HFF-Myc (cell line): ENCODE measurements around the gene DHRSX.

Experiments
- DNase-seq: peaks from one replicate; pipeline ENCODE4 v3.0.0-alpha.2; 2011; ENCODE audit warnings: low read depth; ENCODE audit errors: extremely low read depth
- H3K4me3 ChIP-seq: replicated peaks from 2 replicates; pipeline ENCODE4 v1.5.1; 2011; ENCODE audit warnings: low read depth, mild to moderate bottlenecking, control low read depth, low read length
- TF ChIP-seq, protein P1 (sequence below): IDR thresholded peaks from 2 replicates; pipeline ENCODE4 v1.5.1; 2012; ENCODE audit warnings: mild to moderate bottlenecking, low read depth, low read length, control low read depth; ENCODE audit errors: missing control alignments

The DHRSX gene

DNA sequence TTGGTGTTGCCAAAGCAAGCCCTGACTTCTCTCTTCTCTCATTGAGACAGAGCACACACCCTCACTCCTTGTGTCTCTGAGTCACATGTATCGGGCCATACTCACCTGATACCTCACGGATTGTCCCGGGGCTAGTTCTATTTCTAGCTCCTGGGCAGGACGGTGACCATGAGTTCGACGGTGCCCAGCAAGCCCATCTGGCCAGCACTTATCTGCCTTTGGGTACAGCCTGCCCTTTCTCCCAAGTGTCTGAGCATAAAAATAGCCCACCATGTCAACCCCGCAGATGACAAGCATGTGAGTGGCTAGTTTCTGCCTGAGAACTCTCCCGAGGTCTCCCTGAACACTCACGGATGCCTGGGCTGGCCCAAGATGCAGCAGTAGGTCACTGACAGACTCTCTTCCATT, 158.5 kb downstream of the DHRSX start:
- H3K4me3 ChIP-seq: no peak overlapping the region
- DNase-seq: no peak
- TF ChIP-seq, protein P1, sequence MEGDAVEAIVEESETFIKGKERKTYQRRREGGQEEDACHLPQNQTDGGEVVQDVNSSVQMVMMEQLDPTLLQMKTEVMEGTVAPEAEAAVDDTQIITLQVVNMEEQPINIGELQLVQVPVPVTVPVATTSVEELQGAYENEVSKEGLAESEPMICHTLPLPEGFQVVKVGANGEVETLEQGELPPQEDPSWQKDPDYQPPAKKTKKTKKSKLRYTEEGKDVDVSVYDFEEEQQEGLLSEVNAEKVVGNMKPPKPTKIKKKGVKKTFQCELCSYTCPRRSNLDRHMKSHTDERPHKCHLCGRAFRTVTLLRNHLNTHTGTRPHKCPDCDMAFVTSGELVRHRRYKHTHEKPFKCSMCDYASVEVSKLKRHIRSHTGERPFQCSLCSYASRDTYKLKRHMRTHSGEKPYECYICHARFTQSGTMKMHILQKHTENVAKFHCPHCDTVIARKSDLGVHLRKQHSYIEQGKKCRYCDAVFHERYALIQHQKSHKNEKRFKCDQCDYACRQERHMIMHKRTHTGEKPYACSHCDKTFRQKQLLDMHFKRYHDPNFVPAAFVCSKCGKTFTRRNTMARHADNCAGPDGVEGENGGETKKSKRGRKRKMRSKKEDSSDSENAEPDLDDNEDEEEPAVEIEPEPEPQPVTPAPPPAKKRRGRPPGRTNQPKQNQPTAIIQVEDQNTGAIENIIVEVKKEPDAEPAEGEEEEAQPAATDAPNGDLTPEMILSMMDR: no peak

DNA sequence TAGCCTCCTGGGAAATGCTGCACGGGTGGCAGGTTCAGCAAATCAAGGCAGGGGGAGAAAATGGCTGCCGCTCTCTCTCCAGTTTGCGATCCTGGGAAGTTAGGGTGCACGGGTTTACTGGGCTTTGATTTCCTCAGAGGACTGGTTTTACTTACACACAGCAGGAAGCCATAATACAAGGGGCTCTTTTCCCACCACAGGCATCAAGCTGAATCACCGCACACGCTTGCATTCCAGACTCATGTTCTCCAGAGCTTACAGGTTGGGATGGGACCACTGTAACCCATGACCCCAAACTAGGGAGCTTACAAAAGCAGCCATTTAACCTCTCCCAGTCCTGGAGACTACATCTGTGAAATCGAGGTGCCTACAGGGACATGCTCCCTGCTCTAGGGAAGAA, 159.8 kb downstream of the DHRSX start:
- no peak overlapping the region for H3K4me3 ChIP-seq
- TF ChIP-seq, protein P1: no peak
- no peak for DNase-seq

DNA sequence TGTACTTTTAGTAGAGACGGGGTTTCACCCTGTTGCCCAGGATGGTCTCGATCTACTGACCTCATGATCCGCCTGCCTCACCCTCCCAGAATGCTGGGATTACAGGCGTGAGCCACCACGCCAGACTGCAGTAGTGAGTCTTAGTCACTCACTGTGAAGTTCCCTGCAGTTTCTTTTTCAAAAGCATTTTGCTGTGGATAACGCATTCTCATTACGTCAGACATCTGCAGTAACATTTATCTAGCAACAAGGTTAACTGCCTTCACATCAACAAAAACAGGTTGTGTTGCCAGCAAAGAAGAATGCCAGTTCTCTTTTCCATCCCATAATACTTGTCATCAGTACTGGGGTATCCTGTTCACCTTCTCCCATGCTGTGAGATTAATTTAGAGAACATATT, 164.6 kb downstream of the DHRSX start:
- H3K4me3 ChIP-seq: no peak overlapping the region
- no peak for DNase-seq
- TF ChIP-seq, protein P1: no peak

DNA sequence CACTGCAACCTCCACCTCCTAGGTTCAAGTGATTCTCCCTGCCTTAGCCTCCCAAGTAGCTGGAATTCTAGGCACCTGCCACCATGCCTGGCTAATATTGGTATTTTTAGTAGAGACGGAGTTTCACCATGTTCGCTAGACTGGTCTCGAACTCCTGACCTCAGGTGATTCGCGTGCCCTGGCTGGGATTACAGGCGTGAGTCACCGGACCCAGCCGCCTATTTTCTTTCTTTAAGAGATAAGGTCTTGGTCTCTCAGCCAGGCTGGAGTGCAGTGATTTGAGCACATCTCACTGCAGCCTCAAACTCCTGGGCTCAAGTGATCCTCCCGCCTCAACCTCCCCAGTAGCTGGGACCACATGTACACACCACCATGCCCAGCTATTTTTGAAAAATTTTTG, 166.5 kb downstream of the DHRSX start:
- TF ChIP-seq, protein P1: no peak
- no peak overlapping the region for H3K4me3 ChIP-seq
- no peak for DNase-seq

DNA sequence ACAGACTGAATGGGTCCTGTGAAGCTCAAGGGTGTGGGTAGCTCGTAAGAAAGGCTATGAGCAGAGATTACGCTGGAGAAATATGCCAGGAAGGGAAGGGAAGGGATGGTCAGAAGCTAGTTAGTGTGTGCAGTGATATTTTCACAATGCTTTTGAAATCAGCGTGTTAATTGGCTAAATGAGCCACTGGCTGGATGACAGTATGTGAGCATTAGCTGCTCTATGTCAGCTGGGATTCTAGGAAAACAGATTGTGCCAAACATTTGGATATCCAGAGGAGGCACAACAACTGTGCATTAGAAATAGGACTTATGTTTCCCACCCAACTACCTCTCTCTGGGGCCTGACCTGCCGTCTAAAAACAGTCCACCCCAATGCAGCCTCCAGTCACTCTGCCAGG, 168.5 kb downstream of the DHRSX start:
- no peak overlapping the region for H3K4me3 ChIP-seq
- TF ChIP-seq, protein P1: no peak
- DNase-seq: no peak

DNA sequence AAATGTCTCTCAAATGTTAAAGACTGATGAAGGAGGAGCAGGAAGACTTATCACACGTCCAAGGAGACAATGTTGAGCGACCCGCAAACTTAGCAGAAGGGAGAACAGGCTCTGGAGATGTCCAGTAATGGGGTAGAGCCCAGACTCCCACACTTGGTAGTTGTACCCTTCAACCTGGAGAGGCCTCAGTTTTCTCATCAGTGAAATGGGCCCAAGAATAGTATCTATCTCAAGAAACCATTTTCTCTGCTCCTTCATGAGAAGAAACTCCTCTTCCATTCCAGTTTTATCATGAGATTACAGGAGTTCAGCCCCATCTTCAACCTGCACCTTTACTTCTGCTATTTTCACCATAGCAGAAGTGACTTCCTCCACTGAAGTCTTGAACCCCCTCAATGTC, 169.9 kb downstream of the DHRSX start:
- no peak overlapping the region for H3K4me3 ChIP-seq
- TF ChIP-seq, protein P1: no peak
- no peak for DNase-seq

DNA sequence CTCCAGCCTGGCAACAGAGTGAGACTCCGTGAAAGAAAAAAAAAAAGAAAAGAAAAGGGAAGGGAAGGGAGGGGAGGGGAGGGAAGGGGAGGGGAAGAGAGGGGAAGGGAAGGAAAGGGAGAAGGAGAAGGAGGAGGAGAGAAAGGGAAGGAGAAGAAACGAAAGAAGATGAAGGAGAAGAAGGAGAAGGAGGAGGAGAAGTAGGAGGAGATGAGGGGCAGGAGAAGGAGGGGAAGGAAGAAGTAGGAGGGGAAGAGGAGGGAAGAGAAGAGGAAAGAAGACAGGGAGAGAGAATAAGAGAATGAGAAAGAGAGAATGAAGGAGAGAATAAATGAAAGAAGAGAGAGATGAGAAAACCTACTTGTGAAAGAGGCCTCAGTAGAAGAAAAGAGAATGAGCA, 170.3 kb downstream of the DHRSX start:
- DNase-seq: no peak
- TF ChIP-seq, protein P1: no peak
- no peak overlapping the region for H3K4me3 ChIP-seq
